Activated B cell treated with CpG ODN at 0.5 μM for 24 hours (primary cell): ENCODE measurements around the gene COL9A3. TPM values are rescaled to one million over a fixed set of nuclear protein-coding genes. Genes with fewer than 3 reads are reported as not detected.
"Not testable (repeated sequence)": the region's sequence is repeated elsewhere in the genome, so short reads cannot be mapped to it uniquely, and the experiment has no call there.

Experiments used
- ATAC-seq: fragments of 200-7000 bp; cut with Tn5 transposase; one replicate; pipeline ENCODE4 v1.10.0; 2021; ENCODE audit warnings: low read depth, mild to moderate bottlenecking, moderate library complexity
- CTCF ChIA-PET: fragments of 350-600 bp; sonication (Branson Sonifier 250); formaldehyde crosslinking; loops from one replicate; lab custom pipeline; 2021; ENCODE audit warnings: antibody characterized with exemption; lab: Charles Lee
- POLR2A ChIA-PET: fragments of 350-600 bp; sonication (Branson Sonifier 250); formaldehyde crosslinking; loops from one replicate; lab custom pipeline; 2021; ENCODE audit warnings: antibody characterized with exemption; lab: Charles Lee
- DNase-seq: peaks from one replicate; pipeline ENCODE4 v3.0.0; 2022
- H3K27ac Mint-ChIP-seq: one replicate; pipeline ENCODE4 v1.8.0; 2020; ENCODE audit warnings: mixed read lengths
- H3K27me3 Mint-ChIP-seq: one replicate; pipeline ENCODE4 v1.8.0; 2021; ENCODE audit warnings: mixed read lengths
- H3K36me3 Mint-ChIP-seq: one replicate; pipeline ENCODE4 v1.8.0; 2021; ENCODE audit warnings: low read depth, mixed read lengths
- H3K4me1 Mint-ChIP-seq: one replicate; pipeline ENCODE4 v1.8.0; 2021; ENCODE audit warnings: mixed read lengths
- H3K4me3 Mint-ChIP-seq: one replicate; pipeline ENCODE4 v1.8.0; 2020; ENCODE audit warnings: mild to moderate bottlenecking, mixed read lengths
- H3K9me3 Mint-ChIP-seq: one replicate; pipeline ENCODE4 v1.8.0; 2020; ENCODE audit warnings: mixed read lengths
- intact Hi-C: fragments of 100-400 bp; cut with micrococcal nuclease; formaldehyde crosslinking; loops from one replicate; pipeline ENCODE4 v1.15.1; 2024
- total RNA-seq: library from RNA; stranded (reverse); gene quantifications from 2 replicates; pipeline ENCODE4 v1.2.3, GENCODE V29; 2022
- TF ChIP-seq, protein P1 (sequence below): fragments of 200-600 bp; IDR thresholded peaks from one replicate; pipeline ENCODE4 v1.8.0; 2022; ENCODE audit warnings: antibody characterized with exemption, mild to moderate bottlenecking

Gene COL9A3
- total RNA-seq, 1 donor from 2014 or later: 37.6 TPM

DNA sequence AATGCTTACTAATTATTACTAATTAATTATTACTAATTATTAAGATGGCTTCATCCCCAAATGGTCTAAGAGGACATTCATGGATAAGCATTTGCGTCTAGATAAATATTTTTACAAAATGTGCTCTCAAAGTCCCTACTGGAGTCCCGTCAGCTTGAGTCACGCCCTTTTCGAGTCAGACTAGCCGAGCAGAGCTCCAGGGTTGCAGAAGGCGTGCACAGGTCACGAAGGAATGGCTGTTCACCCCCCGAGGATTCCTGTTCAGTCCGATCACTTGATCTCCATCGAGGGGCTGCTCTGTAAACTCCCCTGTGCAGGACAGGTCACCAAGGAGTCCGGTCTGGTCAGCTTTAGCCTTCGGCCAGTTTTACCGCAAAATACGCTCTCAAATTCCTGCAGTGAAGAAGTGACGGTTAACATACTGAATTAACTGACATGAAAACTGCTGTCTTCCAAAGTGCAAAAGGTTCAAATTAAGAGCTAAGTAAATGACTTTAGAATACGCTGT, 24.9 kb downstream of the COL9A3 start:
- Mint-ChIP-seq H3K9me3 (no peaks in the 10 kb centered on the region), H3K4me3 (no peak overlapping the region), H3K27ac (no peak overlapping the region), H3K36me3 (peaks cover 35% of the 10 kb centered on the region), H3K27me3 (no peaks in the 10 kb centered on the region), H3K4me1 (peaks cover 25% of the 10 kb centered on the region)
- ChIA-PET CTCF (no interaction called here), POLR2A (interaction anchor here (1.0 kb wide), 1 partner anchor 48 kb away, joined by 3 read pairs; no protein-coding TSS in a partner anchor)
- intact Hi-C loops: no loop called here
- ATAC-seq (no peak), DNase-seq (no peak)
- TF ChIP-seq, protein P1, sequence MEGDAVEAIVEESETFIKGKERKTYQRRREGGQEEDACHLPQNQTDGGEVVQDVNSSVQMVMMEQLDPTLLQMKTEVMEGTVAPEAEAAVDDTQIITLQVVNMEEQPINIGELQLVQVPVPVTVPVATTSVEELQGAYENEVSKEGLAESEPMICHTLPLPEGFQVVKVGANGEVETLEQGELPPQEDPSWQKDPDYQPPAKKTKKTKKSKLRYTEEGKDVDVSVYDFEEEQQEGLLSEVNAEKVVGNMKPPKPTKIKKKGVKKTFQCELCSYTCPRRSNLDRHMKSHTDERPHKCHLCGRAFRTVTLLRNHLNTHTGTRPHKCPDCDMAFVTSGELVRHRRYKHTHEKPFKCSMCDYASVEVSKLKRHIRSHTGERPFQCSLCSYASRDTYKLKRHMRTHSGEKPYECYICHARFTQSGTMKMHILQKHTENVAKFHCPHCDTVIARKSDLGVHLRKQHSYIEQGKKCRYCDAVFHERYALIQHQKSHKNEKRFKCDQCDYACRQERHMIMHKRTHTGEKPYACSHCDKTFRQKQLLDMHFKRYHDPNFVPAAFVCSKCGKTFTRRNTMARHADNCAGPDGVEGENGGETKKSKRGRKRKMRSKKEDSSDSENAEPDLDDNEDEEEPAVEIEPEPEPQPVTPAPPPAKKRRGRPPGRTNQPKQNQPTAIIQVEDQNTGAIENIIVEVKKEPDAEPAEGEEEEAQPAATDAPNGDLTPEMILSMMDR: no peak

DNA sequence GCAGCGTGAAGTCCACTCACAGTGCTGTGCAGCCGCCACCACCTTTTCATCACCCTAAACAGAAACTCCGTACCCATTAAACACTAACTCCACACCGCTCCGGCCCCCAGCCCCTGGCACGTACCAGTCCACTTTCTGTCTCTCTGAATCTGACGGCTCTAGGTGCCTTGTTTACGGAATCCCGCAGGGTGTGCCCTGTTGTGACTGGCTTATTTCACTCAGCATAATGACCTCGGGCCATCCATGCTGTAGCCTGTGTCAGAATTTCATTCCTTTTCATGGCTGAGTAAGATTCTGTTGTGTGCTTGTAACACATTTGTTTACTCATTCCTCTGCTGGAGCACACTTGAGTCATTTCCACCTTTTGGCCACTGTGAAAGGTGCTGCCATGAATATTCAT, 26.8 kb downstream of the COL9A3 start:
- DNase-seq (no peak), ATAC-seq (no peak)
- TF ChIP-seq, protein P1: no peak
- no peak overlapping the region for H3K4me3 Mint-ChIP-seq
- peaks cover 8% of the 10 kb centered on the region for H3K4me1 Mint-ChIP-seq
- H3K9me3 Mint-ChIP-seq: no peaks in the 10 kb centered on the region
- peaks cover 44% of the 10 kb centered on the region for H3K36me3 Mint-ChIP-seq
- no peak overlapping the region for H3K27ac Mint-ChIP-seq
- ChIA-PET CTCF (no interaction called here), POLR2A (no interaction called here)
- no peaks in the 10 kb centered on the region for H3K27me3 Mint-ChIP-seq
- intact Hi-C loops: no loop called here

DNA sequence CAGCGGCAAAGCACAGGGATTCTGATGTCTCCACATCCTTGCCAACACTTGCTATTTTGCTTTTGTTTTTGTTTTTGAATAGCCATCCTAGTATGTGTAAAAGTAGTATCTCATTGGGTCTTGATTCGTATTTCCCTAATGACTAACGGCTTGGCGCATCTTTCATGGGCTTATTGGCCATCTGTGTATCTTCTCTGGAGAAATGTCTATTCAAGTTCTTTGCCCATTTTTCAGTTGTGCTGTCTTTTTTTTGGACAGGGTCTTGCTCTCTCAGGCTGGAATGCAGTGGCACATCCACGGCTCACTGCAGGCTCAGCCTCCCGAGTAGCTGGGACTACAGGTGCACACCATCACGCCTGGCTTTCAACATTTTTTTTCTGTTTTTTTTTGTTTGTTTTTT, 27.3 kb downstream of the COL9A3 start:
- no peaks in the 10 kb centered on the region for H3K27me3 Mint-ChIP-seq
- ATAC-seq (no peak), DNase-seq (no peak)
- H3K36me3 Mint-ChIP-seq: peaks cover 47% of the 10 kb centered on the region
- no peak overlapping the region for H3K4me3 Mint-ChIP-seq
- peaks cover 8% of the 10 kb centered on the region for H3K4me1 Mint-ChIP-seq
- intact Hi-C loops: no loop called here
- TF ChIP-seq, protein P1: no peak
- H3K9me3 Mint-ChIP-seq: no peaks in the 10 kb centered on the region
- H3K27ac Mint-ChIP-seq: no peak overlapping the region
- POLR2A ChIA-PET: no interaction called here
- CTCF ChIA-PET: no interaction called here

DNA sequence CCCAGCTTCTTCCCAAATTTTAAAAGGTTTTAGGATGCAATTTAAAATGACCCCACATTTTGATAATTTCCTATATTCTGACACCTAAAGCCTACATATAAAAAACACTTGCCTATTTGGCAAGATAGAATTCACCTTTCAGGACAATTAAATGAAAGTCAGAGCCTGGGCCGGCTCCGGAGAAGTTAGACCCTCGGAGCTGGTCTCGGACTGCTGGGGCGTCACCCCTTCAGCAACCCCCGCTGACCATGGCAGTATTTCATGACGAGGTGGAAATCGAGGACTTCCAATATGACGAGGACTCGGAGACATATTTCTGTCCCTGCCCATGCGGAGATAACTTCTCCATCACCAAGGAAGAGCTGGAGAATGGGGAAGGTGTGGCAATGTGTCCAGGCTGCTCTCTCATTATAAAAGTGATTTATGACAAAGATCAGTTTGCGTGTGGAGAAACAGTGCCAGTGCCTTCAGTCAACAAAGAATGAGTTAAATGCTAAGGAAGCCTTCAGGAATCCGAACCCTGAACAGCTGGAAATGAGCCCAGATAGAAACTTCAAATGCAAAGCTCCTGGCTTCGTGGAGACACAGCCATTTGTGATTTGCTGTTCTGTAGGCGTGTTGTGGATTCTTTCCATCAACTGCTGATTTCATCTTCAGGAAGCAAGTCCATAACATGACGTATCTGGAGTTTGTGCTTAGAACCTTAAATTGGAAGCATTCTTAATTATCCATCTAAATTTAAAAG, 28.7 kb downstream of the COL9A3 start:
- CTCF ChIA-PET: no interaction called here
- Mint-ChIP-seq H3K27ac (no peak overlapping the region), H3K4me1 (peaks cover 4% of the 10 kb centered on the region), H3K4me3 (no peak overlapping the region), H3K36me3 (peaks cover 50% of the 10 kb centered on the region), H3K27me3 (no peaks in the 10 kb centered on the region), H3K9me3 (no peaks in the 10 kb centered on the region)
- POLR2A ChIA-PET: interaction anchor here (0.7 to 1.9 kb wide), 2 partner anchors 12 to 13 kb away, joined by 3 to 8 read pairs; no protein-coding TSS in a partner anchor
- TF ChIP-seq, protein P1: no peak
- intact Hi-C loops: no loop called here
- ATAC-seq (no peak), DNase-seq (no peak)

DNA sequence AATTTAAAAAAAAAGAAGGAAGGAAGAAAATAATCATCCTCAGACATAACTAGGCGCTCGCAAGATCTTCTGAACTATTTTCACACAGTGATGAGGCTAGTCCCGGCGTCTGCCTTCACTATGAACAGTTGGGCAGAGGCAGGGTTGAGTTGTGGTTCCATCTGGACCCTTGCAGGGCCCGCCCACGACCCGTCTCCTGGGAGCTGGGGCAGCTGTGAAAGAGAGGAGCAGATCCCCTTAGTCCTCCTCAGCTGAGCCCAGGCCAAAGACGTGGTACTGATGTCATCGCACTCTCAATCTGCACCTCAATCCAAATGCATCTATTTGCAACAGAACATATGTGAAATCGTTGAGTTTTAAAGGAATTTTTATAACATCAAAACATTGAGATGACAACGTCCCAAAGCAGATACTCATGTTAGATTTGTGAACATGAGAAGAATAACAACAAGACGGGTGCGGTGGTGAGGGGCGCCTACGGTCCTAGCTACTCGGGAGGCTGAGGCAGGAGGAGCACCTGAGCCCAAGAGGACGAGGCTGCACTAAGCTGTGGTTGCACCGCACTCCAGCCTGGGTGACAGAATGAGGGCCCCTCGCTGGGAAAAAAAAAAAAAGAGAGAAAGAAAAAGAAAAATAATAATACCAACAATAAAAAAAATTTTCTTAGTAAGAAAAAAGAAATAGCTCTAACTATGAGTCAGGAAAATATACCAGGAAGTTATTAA, 29.5 kb downstream of the COL9A3 start:
- Mint-ChIP-seq H3K4me3 (no peak overlapping the region), H3K27me3 (no peaks in the 10 kb centered on the region), H3K4me1 (peaks cover 4% of the 10 kb centered on the region), H3K27ac (no peak overlapping the region), H3K9me3 (no peaks in the 10 kb centered on the region), H3K36me3 (peaks cover 51% of the 10 kb centered on the region)
- intact Hi-C loops: no loop called here
- no peak for ATAC-seq
- CTCF ChIA-PET: no interaction called here
- POLR2A ChIA-PET: interaction anchor here (0.6 to 1.9 kb wide), 6 partner anchors 8 to 923 kb away, joined by 3 to 8 read pairs (median 4); no protein-coding TSS in a partner anchor
- TF ChIP-seq, protein P1: no peak
- DNase-seq: no peak

DNA sequence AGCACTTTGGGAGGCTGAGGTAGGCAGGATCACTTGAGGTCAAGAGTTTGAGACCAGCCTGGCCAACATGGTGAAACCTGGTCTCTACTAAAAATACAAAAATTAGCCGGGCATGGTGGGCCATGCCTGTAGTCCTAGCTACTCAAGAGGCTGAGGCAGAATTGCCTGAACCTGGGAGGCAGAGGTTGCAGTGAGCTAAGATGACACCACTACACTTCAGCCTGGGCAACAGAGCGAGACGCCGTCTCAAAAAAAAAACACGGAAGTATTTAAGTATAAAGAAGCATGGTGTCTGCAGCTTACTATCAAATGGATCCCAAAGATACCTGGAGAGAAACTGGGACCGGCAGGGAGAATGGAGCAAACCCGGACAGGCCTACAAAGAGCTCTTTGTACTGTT, 32.1 kb downstream of the COL9A3 start:
- CTCF ChIA-PET, H3K9me3 Mint-ChIP-seq, intact Hi-C loops, H3K27me3 Mint-ChIP-seq, H3K4me1 Mint-ChIP-seq, DNase-seq, H3K27ac Mint-ChIP-seq, ATAC-seq, H3K4me3 Mint-ChIP-seq: not testable (repeated sequence)
- POLR2A ChIA-PET: interaction anchor here (0.8 to 1.0 kb wide), 2 partner anchors 9 to 17 kb away, joined by 3 to 4 read pairs; no protein-coding TSS in a partner anchor
- peaks cover 64% of the 10 kb centered on the region for H3K36me3 Mint-ChIP-seq
